Breast epithelium (tissue), 3 donors: Measurements from ENCODE around the gene PEX7.

Source experiments
- CTCF ChIP-seq, 3 donors: fragments of 450-650 bp; IDR thresholded peaks; one replicate each; pipeline ENCODE4 v1.5.1; 2016 to 2017; ENCODE audit warnings: antibody characterized with exemption in 3 of 3, mild to moderate bottlenecking in 3 of 3, moderate library complexity in 3 of 3
- POLR2A ChIP-seq: fragments of 450-650 bp; IDR thresholded peaks from one replicate; pipeline ENCODE4 v1.6.1; 2016; ENCODE audit warnings: antibody characterized with exemption, mild to moderate bottlenecking, moderate library complexity

- no peak for TF ChIP-seq CTCF (IDR thresholded peaks at IDR 0.05)
- no peak for TF ChIP-seq POLR2A
These were observed 100.9 kb downstream of the PEX7 start for GRCh38 chr6:136923116-136923953.
